OCI-LY3 (cell line): ENCODE data around the gene FAM177A1.

Source experiments
- H2AFZ ChIP-seq: fragments of 200-600, 300-600 bp; shearing (Covaris generic); 2 replicates; pipeline ENCODE4 v1.6.0; 2014; ENCODE audit warnings: antibody characterized with exemption, low read depth, low read length
- H3K27ac ChIP-seq: fragments of 200-600, 300-600 bp; sonication (generic); 2 replicates; pipeline ENCODE4 v1.5.1; 2014; ENCODE audit warnings: mild to moderate bottlenecking, low read length, moderate library complexity, mixed read lengths
- H3K27me3 ChIP-seq: fragments of 200-600, 300-600 bp; sonication (generic); 2 replicates; pipeline ENCODE4 v1.6.1; 2014; ENCODE audit warnings: low read depth, low read length, mixed read lengths
- H3K36me3 ChIP-seq: fragments of 200-600, 300-600 bp; sonication (generic); replicated peaks from 2 replicates; pipeline ENCODE3; 2014; ENCODE audit warnings: low read depth, low read length, mixed read lengths
- H3K4me1 ChIP-seq: fragments of 300-600, 200-600 bp; sonication (generic); 2 replicates; pipeline ENCODE4 v1.6.1; 2014; ENCODE audit warnings: low read length, mixed read lengths
- H3K4me2 ChIP-seq: fragments of 200-600, 300-600 bp; sonication (generic); 2 replicates; pipeline ENCODE4 v1.6.1; 2014; ENCODE audit warnings: low read length, mixed read lengths
- H3K4me3 ChIP-seq: fragments of 300-600, 200-600 bp; sonication (generic); 2 replicates; pipeline ENCODE4 v1.5.1; 2014; ENCODE audit warnings: antibody characterized with exemption, mild to moderate bottlenecking, low read length, moderate library complexity
- H3K79me2 ChIP-seq: fragments of 300-600, 200-600 bp; shearing (Covaris generic); 2 replicates; pipeline ENCODE4 v1.6.1; 2014; ENCODE audit warnings: mild to moderate bottlenecking, low read length, mixed read lengths
- H3K9ac ChIP-seq: fragments of 300-600, 200-600 bp; shearing (Covaris generic); 2 replicates; pipeline ENCODE4 v1.6.0; 2014; ENCODE audit warnings: mild to moderate bottlenecking, low read length, moderate library complexity
- H3K9me3 ChIP-seq: fragments of 200-600, 300-600 bp; shearing (Covaris generic); 2 replicates; pipeline ENCODE4 v1.6.1; 2014; ENCODE audit warnings: low read length, mixed read lengths; ENCODE audit not compliant: insufficient read depth
- H4K20me1 ChIP-seq: fragments of 200-600, 300-600 bp; sonication (generic); 2 replicates; pipeline ENCODE4 v1.6.1; 2016; ENCODE audit warnings: low read length, mixed read lengths; ENCODE audit not compliant: insufficient read depth
- CTCF ChIP-seq: fragments of 200-600, 300-600 bp; sonication (generic); IDR thresholded peaks from 2 replicates; pipeline ENCODE4 v1.5.1; 2014; ENCODE audit warnings: antibody characterized with exemption, low read length, low read depth
- EZH2phosphoT487 ChIP-seq: fragments of 200-600 bp; shearing (Covaris generic); IDR thresholded peaks from 2 replicates; pipeline ENCODE4 v1.6.1; 2018; ENCODE audit warnings: antibody characterized with exemption, mixed run types, low read depth

Gene FAM177A1

GRCh38 chr14:35068238-35069012 lies 22.4 kb downstream of the FAM177A1 start:
- H3K4me2 ChIP-seq: no peak overlapping the region
- no peak overlapping the region for H3K9ac ChIP-seq
- H3K9me3 ChIP-seq: no peaks in the 10 kb centered on the region
- H3K27me3 ChIP-seq: no peaks in the 10 kb centered on the region
- no peak overlapping the region for H3K27ac ChIP-seq
- H2AFZ ChIP-seq: no peak overlapping the region
- no peaks in the 10 kb centered on the region for H3K79me2 ChIP-seq
- no peak for TF ChIP-seq EZH2phosphoT487
- TF ChIP-seq CTCF: no peak
- peaks cover 3% of the 10 kb centered on the region for H3K36me3 ChIP-seq
- no peak overlapping the region for H3K4me3 ChIP-seq
- no peaks in the 10 kb centered on the region for H4K20me1 ChIP-seq
- H3K4me1 ChIP-seq: no peaks in the 10 kb centered on the region

GRCh38 chr14:35072226-35072625 lies 26.2 kb downstream of the FAM177A1 start:
- TF ChIP-seq EZH2phosphoT487: no peak
- TF ChIP-seq CTCF: no peak
- H3K79me2 ChIP-seq: no peaks in the 10 kb centered on the region
- no peaks in the 10 kb centered on the region for H3K27me3 ChIP-seq
- no peaks in the 10 kb centered on the region for H4K20me1 ChIP-seq
- H3K4me3 ChIP-seq: no peak overlapping the region
- H3K9ac ChIP-seq: no peak overlapping the region
- H3K9me3 ChIP-seq: no peaks in the 10 kb centered on the region
- no peak overlapping the region for H3K27ac ChIP-seq
- H3K4me1 ChIP-seq: no peaks in the 10 kb centered on the region
- no peak overlapping the region for H3K4me2 ChIP-seq
- peaks cover under 1% of the 10 kb centered on the region for H3K36me3 ChIP-seq
- H2AFZ ChIP-seq: no peak overlapping the region

DNA sequence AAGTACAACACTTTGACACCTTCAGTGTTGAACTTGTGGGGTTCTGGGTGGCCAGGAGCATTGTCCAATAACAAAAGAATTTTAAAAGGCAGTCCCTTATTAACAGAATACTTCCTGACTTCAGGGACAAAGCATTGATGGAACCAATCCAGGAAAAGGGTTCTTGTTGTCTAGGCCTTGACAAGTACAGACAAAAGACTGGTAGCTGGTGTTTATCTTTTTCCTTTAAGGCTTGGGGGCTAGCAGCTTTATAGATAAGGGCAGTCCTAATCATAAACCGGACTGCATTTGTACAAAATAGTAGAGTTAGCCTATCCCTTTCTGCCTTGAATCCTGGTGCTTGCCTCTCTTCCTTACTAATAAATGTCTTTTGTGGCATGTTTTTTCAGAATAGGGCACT lies 27.4 kb downstream of the FAM177A1 start:
- H4K20me1 ChIP-seq: no peaks in the 10 kb centered on the region
- no peak overlapping the region for H3K27ac ChIP-seq
- no peak overlapping the region for H3K9ac ChIP-seq
- H3K9me3 ChIP-seq: no peaks in the 10 kb centered on the region
- H3K79me2 ChIP-seq: no peaks in the 10 kb centered on the region
- TF ChIP-seq EZH2phosphoT487: no peak
- TF ChIP-seq CTCF: no peak
- no peaks in the 10 kb centered on the region for H3K36me3 ChIP-seq
- H3K27me3 ChIP-seq: no peaks in the 10 kb centered on the region
- no peak overlapping the region for H3K4me3 ChIP-seq
- H3K4me2 ChIP-seq: no peak overlapping the region
- H2AFZ ChIP-seq: no peak overlapping the region
- no peaks in the 10 kb centered on the region for H3K4me1 ChIP-seq

DNA sequence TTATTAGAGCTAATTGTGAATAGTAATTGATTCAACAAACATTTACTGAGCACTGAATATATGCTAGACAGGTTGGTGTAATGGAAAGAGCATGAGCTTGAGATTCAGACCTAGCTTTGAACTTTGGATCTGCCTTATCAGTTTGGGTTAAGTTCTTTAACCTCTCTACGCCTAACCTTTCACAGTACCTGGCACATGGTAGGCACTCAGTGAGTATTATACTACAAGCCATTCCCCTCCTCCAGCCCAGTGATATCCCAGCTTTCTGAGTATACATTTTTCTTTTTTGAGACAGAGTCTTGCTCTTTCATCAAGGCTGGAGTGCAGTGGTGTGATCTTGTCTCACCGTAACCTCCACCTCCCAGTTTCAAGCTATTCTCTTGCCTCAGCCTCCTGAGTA lies 32.0 kb downstream of the FAM177A1 start:
- Histone ChIP-seq H4K20me1 (no peaks in the 10 kb centered on the region), H3K4me3 (no peak overlapping the region), H3K79me2 (no peaks in the 10 kb centered on the region), H3K9me3 (no peaks in the 10 kb centered on the region), H3K27me3 (no peaks in the 10 kb centered on the region), H2AFZ (no peak overlapping the region), H3K27ac (no peak overlapping the region), H3K36me3 (no peaks in the 10 kb centered on the region), H3K4me1 (no peaks in the 10 kb centered on the region), H3K9ac (no peak overlapping the region), H3K4me2 (no peak overlapping the region)
- TF ChIP-seq CTCF (no peak), EZH2phosphoT487 (no peak)
